Upper lobe of left lung (tissue), 6 donors: ENCODE data around the gene M1AP. TPM values are rescaled to one million over a fixed set of nuclear protein-coding genes. Genes with fewer than 3 reads are reported as not detected.
A peak's percentile ranks its signal among the peaks of the same experiment; 100 is the strongest.

Experiments
- ATAC-seq, 2 donors: fragments of 200-7000 bp; cut with Tn5 transposase; one replicate each; pipeline ENCODE4 v1.9.1; 2022; ENCODE audit warnings: mild to moderate bottlenecking in 2 of 2, moderate library complexity in 2 of 2; ENCODE audit not compliant: low FRiP score in 2 of 2
- DNase-seq, 2 donors: peaks; one replicate each; pipeline ENCODE4 v3.0.0-alpha.2; 2019 to 2020
- H3K27ac ChIP-seq, 4 donors: fragments of 200-600 bp; sonication (generic); one replicate each; pipeline ENCODE4 v1.5.1; 2016 to 2019
- H3K27me3 ChIP-seq, 4 donors: fragments of 200-600 bp; sonication (generic); one replicate each; pipeline ENCODE4 v1.5.1; 2017 to 2019
- H3K36me3 ChIP-seq, 4 donors: fragments of 200-600 bp; sonication (generic); one replicate each; pipeline ENCODE4 v1.5.1; 2016 to 2019
- H3K4me1 ChIP-seq, 4 donors: fragments of 200-600 bp; sonication (generic); one replicate each; pipeline ENCODE4 v1.5.1; 2018 to 2019
- H3K4me3 ChIP-seq, 4 donors: fragments of 200-600 bp; sonication (generic); one replicate each; pipeline ENCODE4 v1.5.1; 2017 to 2019; ENCODE audit warnings: mild to moderate bottlenecking in 2 of 4, moderate library complexity in 1 of 4
- H3K9me3 ChIP-seq, 4 donors: fragments of 200-600 bp; sonication (generic); one replicate each; pipeline ENCODE4 v1.5.1; 2018 to 2019
- CTCF ChIP-seq, 6 experiments: fragments of 450-650 bp in 4 of 6; fragments of 200-600 bp in 2 of 6; sonication (generic) in 2 of 6; IDR thresholded peaks; one replicate each; pipeline ENCODE4 v1.5.1; 2016 to 2019; ENCODE audit warnings: antibody characterized with exemption in 6 of 6
- EP300 ChIP-seq, 4 donors: sonication (generic); formaldehyde crosslinking; IDR thresholded peaks; one replicate each; pipeline ENCODE4 v1.5.1; 2017; ENCODE audit warnings: antibody characterized with exemption in 4 of 4, control low read depth in 2 of 4
- POLR2A ChIP-seq, 4 donors: fragments of 450-650 bp; IDR thresholded peaks; one replicate each; pipeline ENCODE4 v1.5.1; 2016 to 2017; ENCODE audit warnings: antibody characterized with exemption in 4 of 4, mild to moderate bottlenecking in 2 of 4
- POLR2AphosphoS5 ChIP-seq, 2 donors: sonication (generic); formaldehyde crosslinking; IDR thresholded peaks; one replicate each; pipeline ENCODE4 v1.5.1; 2017; ENCODE audit warnings: antibody characterized with exemption in 2 of 2
- WGBS, 2 donors: methylation state at CpG; one replicate each; pipeline ENCODE4 v1.1.5; 2017 to 2018; 5-methylcytosine and 5-hydroxymethylcytosine counted together
- total RNA-seq, 6 donors: library from RNA; depleted of rRNA in 4 of 6; stranded (reverse); fragments of >200 nt in 4 of 6; gene quantifications; one replicate each; pipeline versions ENCODE4 v1.1.0 to v1.2.1, GENCODE V29; 2016 to 2021
- donor health status: DM: no; HTN: no; CAD: no; lungs with moderate emphysema.
- donor health status: DM: no; HTN: yes; CAD: no; lungs with severe emphysema.

The M1AP gene
- total RNA-seq, 6 donors from 2014 or later: 0.91 to 6.3 (median 2.2) TPM; not detected in 2

DNA sequence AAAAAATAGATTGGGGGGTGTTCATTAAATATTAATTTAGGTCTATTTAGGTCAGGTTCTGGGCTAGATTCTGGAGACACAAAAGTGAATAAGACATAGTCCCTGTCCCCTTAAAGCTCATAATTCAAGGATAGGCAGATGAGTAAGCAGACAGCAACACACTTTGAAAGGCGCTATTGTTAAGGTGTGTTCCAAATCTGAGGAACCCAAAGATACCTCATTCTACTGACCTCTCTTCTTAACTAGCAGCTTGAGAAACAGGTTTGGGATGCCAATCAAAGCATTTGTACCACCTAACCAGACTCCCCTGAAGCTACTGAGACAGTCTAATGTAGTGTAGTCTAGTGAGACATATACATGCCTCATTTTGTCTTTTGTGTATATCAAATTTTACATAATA lies 40.8 kb upstream of the M1AP start:
- WGBS, 2 donors: 94% methylated on average over 1 of the region's 1 CpG
- Histone ChIP-seq H3K27ac (no peak overlapping the region), H3K4me1 (peaks cover 0 to 8% (median 4%) of the 10 kb centered on the region in 4 donors), H3K36me3 (no peaks in the 10 kb centered on the region), H3K9me3 (no peaks in the 10 kb centered on the region), H3K4me3 (no peak overlapping the region), H3K27me3 (no peaks in the 10 kb centered on the region)
- no peak for ATAC-seq
- TF ChIP-seq CTCF (IDR thresholded peaks at IDR 0.05) (no peak), EP300 (IDR thresholded peaks at IDR 0.05) (no peak), POLR2A (IDR thresholded peaks at IDR 0.05) (no peak), POLR2AphosphoS5 (IDR thresholded peaks at IDR 0.05) (no peak)
- DNase-seq: no peak

- WGBS, 2 donors: 82 to 84% methylated on average over 3 of the region's 3 CpGs
- H3K27me3 ChIP-seq: no peaks in the 10 kb centered on the region
These were observed 37.3 kb upstream of the M1AP start for GRCh38 chr2:74685408-74685807.

DNA sequence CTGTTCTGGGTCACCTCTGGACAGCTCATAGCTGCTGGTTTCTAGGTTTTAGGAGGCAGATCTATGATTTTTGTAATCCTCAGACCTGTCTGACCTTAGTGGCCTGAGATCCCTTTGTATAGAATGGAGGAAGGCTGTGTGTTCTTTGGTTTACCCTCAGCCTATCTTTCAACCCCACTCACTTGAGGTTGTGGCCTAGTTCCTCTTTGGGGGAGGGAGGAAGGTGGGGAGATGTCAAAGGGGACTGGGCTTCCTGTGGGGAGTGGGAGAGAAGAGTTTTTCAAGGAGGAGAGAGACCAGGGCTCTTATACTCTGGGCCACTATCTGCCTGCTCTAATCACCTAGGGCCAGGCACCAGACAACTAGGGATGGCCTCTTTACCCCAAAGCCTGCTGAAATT lies 34.4 kb upstream of the M1AP start:
- Histone ChIP-seq H3K27ac (no peak overlapping the region), H3K9me3 (no peaks in the 10 kb centered on the region), H3K36me3 (peaks cover 0 to 17% (median 11%) of the 10 kb centered on the region in 4 donors), H3K4me1 (no peaks in the 10 kb centered on the region), H3K4me3 (no peak overlapping the region), H3K27me3 (no peaks in the 10 kb centered on the region)
- DNase-seq (no peak), ATAC-seq (no peak)
- TF ChIP-seq POLR2A (IDR thresholded peaks at IDR 0.05) (no peak), EP300 (IDR thresholded peaks at IDR 0.05) (no peak), POLR2AphosphoS5 (IDR thresholded peaks at IDR 0.05) (no peak), CTCF (IDR thresholded peaks at IDR 0.05) (no peak)

More at GRCh38 chr2:74685408-74685807, 37.3 kb upstream of the M1AP start:
- ATAC-seq: no peak
- Histone ChIP-seq H3K4me3 (no peak overlapping the region), H3K27ac (no peak overlapping the region), H3K4me1 (no peaks in the 10 kb centered on the region), H3K36me3 (peaks cover 0 to under 1% (median 0%) of the 10 kb centered on the region in 4 donors), H3K9me3 (no peaks in the 10 kb centered on the region)
- no peak for DNase-seq
- TF ChIP-seq CTCF (IDR thresholded peaks at IDR 0.05) (no peak), POLR2AphosphoS5 (IDR thresholded peaks at IDR 0.05) (no peak), EP300 (IDR thresholded peaks at IDR 0.05) (no peak), POLR2A (IDR thresholded peaks at IDR 0.05) (no peak)

- ATAC-seq: no peak
These were observed 31.5 kb upstream of the M1AP start for GRCh38 chr2:74679615-74680014.

More at GRCh38 chr2:74679615-74680014, 31.5 kb upstream of the M1AP start:
- Histone ChIP-seq H3K36me3 (peaks cover 0 to 41% (median 25%) of the 10 kb centered on the region in 4 donors), H3K4me1 (no peaks in the 10 kb centered on the region), H3K9me3 (no peaks in the 10 kb centered on the region), H3K4me3 (no peak overlapping the region), H3K27me3 (no peaks in the 10 kb centered on the region), H3K27ac (no peak overlapping the region)
- WGBS, 2 donors: 95 to 96% methylated on average over 10 to 15 of the region's 15 CpGs
- TF ChIP-seq CTCF (IDR thresholded peaks at IDR 0.05): no peak
- no peak for TF ChIP-seq POLR2A (IDR thresholded peaks at IDR 0.05)
- TF ChIP-seq POLR2AphosphoS5 (IDR thresholded peaks at IDR 0.05): no peak
- peak in 1 of 2 donors; percentile 49 for DNase-seq
